ENCODE results near the gene GGT5.
"Not testable (repeated sequence)": the region's sequence is repeated elsewhere in the genome, so short reads cannot be mapped to it uniquely, and the experiment has no call there.

The GGT5 gene, protein sequence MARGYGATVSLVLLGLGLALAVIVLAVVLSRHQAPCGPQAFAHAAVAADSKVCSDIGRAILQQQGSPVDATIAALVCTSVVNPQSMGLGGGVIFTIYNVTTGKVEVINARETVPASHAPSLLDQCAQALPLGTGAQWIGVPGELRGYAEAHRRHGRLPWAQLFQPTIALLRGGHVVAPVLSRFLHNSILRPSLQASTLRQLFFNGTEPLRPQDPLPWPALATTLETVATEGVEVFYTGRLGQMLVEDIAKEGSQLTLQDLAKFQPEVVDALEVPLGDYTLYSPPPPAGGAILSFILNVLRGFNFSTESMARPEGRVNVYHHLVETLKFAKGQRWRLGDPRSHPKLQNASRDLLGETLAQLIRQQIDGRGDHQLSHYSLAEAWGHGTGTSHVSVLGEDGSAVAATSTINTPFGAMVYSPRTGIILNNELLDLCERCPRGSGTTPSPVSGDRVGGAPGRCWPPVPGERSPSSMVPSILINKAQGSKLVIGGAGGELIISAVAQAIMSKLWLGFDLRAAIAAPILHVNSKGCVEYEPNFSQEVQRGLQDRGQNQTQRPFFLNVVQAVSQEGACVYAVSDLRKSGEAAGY

DNA sequence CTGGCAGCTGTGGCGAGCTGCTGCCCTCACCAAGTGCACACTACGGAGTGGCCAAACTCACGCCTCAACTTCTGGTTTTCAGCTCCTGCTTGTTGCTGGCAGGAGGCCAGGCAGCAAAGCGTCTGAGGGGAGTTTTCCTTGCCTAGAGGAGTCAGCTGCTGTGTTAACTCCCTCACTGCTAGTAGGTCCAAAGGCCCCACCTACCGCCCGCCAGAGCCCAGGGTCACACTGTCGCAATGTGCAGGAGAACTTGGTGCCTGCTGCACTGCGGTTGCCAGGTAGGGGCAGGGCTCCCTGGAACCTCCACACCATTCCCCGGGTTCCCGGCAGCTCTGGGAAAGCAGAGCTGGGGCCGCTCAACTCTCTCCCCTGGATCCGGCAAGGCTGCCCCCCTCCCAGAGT, at the start of gene GGT5:
TSS of gene GGT5 (minus strand) at position 53 of the 402 bp plus-strand sequence. CDS start 357 bp downstream, outside the sequence.
- DNase-seq, result not testable (repeated sequence)

DNA sequence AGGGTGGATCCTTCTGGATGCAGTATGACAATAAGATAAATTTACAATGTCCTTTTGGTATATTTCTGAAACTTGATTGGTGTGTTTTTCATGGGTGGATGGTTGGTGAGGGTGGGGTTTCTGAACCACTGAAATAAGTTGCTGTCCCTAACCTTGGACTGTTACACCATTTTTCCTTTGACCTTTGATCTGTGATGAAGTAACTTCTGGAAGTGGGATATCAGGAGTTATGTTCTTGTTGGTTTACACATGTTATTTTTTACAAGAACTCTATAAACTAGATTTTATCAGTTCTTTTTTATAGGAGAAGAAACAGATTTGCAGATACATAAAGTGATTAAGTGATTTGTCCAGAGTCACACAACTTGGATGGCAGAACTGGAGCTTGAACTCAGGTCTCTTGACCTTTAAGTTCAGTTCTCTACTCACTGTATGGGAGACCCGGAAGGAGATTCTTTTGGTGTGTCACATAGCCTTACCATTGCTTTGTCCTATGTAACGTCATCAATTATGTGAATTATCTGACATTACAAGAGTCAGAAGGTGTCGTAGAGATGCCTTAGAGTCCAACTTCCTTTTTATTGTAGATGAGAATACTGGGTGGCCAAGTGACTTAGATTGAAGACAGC, 47.4 kb upstream of the GGT5 start:
- not testable (repeated sequence) for DNase-seq

DNA sequence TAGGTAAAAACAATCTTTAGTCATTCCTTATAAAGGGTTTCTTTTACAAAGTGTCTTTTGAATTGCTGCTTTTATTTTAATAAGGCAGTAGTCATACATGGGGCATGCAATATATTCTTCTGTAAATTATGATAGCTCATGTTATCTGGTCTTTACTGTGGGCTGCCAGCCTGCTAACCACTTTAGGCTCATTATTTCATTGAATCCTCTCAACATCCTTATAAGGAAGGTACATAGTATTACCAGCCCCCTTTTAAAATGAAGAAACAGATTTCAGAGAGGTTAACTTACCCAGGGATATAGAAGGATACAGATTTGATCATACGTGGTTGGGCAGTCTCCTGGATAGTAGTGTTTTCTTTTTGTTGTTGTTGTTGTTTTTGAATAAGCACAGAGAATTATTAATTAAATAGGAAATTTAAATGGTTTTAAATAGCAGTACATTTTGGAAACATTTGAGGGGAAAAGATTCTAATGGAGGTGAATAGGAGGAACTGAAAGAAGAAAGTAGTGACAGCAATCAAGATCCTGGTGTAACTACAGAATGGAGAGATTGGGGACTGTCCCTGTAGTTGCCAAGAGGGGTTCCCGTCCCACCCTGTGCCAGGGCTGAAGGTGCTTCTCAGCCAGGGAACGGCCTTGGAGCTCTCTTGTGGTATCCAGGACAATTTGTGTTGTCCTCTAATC, 46.8 kb upstream of the GGT5 start:
- DNase-seq, result no peak

DNA sequence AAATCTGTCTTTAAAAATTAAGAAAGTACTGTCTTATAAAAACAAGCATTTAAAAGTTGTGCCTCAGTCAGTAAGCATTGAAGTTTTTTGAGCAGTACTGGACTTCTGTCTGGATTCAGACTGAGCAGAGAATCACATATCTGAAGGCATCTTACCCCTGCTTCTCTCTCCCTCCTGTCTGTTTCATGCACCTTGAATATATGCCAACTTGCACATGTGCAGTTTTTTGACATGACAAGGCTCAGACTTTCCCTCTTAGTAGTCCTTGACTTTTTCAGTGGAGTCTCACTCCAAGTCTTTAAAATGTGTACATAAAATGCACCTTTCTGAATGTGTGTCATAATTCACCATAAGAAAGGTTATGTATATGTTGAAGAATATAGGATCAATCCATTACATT, 45.6 kb upstream of the GGT5 start:
- DNase-seq, result no peak

DNA sequence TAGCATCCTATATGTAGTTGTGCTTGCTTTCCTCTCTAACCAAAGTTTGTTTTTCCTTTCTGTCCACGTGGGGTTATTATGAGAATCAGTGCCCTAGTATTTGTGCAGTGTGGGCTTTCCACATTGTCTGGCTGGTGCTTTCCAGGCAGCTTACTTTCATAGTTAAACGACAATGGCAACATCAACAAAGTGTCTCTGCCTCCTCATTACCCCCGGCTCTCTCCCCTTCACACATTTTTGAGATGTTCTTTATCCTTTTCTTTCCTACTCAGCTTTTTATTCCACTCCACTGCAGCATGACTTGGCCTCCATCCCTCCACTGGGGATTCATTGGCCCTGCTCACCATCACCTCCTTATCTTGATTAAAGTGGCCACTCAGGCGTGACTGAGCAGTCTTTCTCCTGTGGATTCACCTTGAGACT, 44.9 kb upstream of the GGT5 start:
- no peak for DNase-seq

DNA sequence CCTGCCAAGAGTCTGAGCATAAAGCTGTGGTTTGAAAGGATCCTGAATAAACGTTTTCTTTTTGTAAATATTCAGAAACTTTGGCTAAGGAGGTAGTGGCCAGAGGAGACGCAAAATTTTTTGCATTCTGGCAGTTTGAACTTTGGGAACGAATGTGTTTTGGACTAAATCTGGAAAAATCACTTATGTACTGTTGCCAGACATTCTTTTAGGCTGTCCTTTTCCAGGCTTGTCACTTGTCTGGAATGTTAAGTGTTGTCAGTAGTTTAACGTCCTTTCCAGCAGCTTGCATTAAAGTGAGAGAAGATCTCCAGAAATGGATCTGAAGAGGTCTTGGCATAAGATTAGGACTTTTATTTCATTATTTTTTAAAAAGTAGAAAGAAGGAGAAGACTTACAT, 44.2 kb upstream of the GGT5 start:
- DNase-seq, result no peak

DNA sequence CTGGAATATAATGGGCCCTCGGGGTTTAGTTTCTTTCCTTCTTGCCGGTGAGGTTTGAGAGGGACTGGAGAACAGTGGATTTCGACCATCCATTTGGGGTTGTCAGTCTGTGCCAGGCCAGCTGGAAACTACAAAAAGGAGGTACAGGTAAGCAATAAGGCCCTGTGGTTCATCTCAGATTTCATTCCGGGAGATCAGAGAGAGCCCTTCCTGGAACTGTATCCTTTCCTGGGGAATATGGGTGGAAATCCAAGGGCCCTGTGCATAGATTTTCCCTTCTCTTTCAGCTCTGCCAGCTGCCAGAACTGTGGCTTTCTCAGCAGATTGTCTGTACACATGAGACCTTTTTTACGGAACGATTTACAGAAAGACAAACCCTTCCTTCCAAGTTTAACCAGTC, 42.9 kb upstream of the GGT5 start:
- DNase-seq, result not testable (repeated sequence)

DNA sequence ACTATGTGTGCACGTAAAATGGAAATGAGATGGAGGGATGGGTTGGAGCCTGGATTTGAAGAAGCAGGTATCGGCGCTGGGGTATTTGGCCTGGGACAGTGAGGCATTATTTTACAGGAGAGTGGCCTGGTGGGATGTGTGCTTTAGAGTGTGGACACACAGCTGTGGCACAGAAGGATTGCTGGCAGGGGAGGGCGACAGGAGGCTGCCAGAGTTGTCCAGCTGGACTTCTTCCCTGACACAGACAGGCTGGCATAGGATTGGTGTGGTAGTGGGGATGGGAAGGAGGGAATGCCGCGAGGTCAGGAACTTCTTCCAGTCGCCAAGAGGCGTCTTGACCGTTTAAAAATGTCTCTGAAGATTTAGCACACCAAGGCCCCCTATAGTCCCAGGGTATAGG, 42.3 kb upstream of the GGT5 start:
- not testable (repeated sequence) for DNase-seq

DNA sequence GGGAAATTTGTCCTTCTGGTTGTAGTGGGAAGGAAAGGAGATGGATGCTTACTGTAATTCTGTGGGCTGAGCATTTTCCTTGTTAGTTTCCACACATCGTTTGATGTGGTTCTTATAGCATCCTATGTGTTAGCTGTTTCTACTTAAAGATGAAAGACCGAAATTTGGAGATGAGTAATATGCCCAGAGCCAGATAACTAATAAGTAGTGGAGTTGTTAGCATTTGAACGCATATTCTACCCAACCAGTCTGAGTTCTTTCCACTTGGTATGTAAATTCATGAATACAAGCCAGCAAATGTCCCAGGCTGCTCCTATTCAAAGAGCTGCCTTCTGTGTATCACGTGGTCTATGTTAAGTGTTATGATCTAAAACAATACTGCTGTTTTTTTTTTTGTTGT, 40.4 kb upstream of the GGT5 start:
- no peak for DNase-seq

DNA sequence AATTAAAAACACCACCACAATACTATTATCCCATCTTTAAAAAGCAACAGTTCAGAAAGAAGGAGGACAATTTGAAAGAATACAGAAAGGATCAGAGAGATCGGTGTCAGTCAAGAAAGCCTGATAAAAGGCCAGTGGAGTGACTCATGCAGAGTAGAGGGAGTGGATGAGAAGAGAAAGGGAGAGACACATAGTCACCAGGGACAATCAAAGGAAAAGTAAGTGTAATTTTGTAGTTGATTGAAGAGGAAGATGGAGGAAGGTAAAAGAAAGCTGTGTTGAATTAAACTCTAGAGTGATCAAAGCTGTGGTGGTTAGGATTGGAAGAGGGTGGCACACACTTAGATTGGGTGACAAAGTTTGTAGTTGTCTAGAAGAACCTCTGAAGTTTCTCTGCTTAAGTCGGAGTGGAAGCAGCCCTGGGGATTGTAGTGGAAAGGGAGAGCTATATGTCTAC, 39.9 kb upstream of the GGT5 start:
- no peak for DNase-seq

DNA sequence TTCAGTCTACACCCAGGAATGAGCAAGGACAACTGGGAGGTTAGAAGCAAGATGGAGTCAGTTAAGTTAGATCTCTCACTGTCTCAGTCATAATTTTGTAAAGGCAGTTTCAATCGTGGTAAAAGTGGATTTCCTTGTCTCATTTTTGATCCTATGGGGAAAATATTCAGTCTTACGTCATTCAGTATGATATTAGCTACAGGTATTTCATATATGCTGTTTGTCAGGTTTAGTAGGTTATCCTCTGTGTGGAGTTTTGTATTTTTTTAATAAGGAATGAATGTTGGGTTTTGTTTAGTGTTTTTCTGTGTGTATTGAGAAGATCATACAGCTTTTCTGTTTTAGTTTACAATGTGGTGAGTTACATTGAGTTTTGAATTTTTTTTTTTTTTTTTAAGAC, 37.5 kb upstream of the GGT5 start:
- no peak for DNase-seq

DNA sequence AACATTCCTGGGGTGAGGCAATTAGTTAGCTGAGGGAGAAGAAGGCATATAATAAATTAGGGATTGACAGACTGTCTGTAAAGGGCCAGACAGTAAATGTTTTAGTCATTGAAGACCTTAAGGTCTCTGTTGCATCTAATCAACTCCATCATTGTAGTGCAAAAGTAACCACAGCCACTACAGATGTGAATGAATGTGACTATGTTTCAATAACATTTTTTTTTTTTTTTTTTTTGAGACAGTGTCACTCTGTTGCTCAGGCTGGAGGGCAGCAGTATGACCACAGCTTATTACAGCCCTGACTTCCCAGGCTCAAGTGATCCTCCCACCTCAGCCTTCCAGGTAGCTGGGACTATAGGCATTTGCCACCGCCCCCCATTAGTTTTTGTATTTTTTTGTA, 35.5 kb upstream of the GGT5 start:
- not testable (repeated sequence) for DNase-seq

DNA sequence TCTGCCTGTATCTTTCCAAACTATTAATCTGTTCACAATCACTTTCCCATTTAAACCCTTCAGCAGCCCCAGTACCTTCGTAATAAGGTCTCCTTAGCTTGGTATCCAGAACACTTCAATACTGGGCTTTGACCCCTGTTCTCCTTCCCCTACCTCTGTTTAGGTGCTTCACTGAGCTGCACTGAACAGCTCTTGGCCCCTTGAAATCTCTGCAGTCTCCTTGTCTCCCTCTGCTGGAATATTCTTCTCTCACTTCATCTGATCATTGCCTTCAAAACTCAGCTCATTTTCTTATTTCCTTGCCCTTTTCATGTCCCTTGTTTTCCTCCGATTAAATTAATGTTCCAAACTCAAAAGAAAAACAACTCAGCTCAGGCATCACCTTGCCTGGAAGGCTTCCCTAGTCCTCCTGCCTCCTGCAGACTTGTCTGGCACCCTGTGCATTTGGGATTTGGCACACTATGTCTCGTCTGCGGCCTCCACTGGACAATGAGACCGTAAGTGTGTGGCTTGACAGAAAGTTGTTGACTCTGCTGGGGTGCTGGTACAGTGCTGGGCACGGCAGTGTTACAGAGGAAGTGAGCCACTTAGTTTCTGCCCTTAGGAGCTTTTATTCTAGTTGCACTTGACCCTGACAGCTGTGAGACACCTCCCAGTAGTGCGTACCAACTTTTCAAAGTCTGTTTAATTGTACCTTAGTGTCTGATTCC, 30.0 kb upstream of the GGT5 start:
- not testable (repeated sequence) for DNase-seq

DNA sequence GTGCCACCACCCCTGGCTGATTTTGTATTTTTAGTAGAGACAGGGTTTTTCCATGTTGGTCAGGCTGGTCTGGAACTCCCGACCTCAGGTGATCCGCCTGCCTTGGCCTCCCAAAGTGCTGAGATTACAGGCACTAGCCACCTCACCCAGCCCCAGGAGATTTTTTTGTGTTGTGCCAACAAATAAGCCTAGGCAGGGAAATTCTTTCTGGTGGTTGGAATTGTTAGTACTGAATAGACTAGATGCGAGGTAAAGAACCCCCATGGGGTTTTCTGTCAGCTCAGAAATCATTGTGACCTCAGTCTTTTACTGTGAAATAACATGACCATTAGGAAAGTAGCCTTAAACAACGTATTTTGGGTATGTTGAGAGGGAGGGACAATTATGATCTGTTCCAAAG, 29.0 kb upstream of the GGT5 start:
- DNase-seq, result not testable (repeated sequence)

DNA sequence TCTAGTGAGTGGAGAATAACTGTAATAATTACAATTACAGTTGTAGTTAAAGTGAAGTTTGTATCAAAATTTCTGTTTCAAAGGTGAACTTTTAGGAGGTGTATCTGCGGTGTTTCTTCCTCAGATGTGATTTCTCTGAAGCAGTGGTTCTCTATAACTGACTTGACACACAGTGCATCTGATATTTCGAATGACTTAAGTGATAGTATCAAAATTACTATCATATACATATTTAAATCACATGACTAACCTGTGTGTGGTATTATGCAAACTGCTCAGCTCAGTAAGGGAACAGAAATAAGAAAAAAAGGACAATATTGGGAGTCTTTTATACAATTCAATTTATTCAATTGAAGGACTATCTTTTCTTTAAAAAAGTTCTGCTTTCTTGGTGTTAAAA, 28.1 kb upstream of the GGT5 start:
- DNase-seq, result not testable (repeated sequence)

DNA sequence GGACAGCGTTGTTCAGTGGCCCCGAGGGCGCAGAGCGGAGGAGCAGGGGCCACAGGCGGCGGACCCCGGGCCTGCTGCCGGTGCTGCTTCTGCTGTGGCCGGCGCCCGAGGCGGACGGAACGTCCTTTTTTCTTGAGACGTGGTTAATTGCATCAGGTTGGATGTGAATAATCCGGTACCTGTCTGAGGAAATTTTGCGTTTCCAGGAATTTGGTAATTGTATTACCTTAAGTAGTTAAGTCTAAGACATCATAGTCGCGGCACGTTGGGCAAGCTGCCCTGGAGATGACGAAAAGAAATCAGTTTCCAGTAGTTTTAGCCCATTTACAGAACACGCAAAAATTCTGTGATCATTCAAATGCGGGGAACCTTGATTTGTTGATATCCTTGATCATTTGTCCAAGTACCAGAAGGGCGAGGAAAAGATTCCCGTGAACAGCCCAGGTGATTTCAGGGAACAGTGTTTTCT, 26.5 kb upstream of the GGT5 start:
- DNase-seq, result no peak

DNA sequence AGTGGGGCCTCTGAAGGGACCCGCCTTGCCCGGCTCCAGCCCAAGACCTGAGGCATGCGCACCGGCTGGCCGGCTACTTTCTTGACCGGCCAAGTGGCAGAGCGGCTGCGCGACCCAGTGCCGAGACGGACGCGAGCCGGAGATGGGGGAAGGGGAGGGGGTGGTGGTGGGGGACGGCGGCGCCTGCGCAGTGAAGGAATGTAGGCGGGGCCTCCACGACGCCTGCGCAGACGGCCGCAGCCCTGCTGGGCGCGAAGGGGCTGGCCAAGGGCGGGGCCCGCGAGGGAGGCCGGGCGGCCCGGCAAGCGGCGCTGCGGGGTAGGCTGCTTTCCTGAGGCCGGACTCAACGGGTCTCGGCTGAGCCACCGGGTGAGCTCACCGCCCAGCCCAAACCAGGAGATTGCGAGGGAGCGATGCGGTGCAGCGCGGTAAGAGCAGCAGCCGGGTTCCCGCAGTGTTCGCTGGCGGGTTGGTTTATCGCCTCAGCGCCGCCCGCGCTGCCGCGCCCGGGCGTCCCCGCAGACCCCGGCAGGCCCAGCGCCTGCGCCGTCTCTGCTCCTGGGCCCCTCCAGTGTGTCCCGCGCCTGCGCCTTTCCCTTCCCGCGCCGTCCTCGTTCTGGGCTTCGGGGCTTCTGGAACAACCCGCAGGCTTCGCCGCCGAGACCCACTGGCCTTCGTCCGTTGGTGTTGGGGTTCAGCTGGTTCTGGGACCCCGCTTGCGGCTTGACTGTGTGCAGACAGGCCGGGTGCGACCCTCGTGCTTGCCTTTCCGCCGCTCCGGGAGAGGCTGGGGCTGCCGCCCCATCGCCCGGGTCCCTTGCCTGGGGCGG, 25.9 kb upstream of the GGT5 start, which contains the start of gene SPECC1L:
TSS of gene SPECC1L (plus strand) at position 276 of the 830 bp plus-strand sequence. CDS start 31,401 bp downstream, outside the sequence.
- peak; percentile 91 for DNase-seq

DNA sequence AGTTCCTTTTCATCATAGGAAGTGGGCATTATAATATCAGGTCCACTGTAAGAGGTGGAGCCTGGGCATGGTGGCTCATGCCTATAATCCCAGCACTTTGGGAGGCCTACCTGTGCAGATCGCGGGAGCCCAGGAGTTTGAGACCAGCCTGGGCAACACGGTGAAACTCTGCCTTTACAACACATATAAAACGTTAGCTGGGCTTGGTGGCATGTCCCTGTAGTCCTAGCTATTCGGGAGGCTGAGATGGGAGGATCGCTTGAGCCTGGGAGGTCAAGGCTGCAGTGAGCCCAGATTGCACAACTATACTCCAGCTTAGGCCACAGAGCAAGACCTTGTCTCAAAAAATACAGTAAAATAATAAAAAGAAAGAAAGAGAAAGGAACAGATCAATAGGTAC, 21.6 kb upstream of the GGT5 start:
- not testable (repeated sequence) for DNase-seq

DNA sequence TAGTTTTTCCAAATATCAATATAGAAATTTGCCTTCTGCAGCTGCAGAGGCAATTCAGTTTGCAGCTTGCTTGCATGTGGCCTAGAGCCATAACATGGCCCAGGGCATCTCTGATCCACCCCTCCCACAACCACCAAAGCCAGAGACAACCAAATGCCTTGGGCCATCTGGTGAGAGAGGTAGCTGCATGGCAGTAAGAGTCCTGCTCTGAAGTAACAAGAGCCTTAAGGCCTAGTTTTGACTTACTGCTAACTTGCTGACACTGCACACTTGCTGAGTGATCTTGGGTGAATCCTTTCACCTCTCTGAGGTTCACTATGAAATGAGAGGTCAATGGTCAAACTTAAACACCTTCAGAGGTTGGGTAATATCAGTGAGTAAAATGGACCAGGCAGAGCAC, 20.9 kb upstream of the GGT5 start:
- DNase-seq, result no peak

DNA sequence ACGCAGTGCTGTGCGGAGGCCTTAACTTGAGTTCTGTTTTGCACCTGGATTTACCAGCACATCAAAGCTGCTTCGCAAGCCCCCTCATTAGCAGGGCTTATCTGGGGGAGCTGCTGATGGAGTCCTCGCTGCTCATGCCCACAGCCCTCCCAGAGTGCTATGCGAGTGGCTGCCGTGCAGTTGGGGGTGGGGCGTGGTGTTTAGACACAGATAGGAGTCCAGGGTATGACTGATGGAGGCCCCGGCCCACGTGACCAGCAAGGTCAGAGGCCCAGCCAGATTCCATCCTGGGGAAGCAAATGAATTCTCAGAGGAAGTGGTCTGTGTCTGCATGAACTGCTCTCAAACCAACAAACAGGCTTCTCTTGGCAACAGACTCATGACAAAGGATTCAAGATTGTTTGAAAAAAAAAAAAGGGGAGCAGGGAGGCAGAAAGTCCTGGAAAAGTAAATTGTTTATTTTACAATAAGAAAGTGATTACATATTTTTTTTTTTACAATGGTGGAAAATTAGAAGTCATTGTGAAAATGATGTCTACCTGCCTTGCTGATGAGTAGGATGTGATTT, 19.5 kb upstream of the GGT5 start:
- not testable (repeated sequence) for DNase-seq

DNA sequence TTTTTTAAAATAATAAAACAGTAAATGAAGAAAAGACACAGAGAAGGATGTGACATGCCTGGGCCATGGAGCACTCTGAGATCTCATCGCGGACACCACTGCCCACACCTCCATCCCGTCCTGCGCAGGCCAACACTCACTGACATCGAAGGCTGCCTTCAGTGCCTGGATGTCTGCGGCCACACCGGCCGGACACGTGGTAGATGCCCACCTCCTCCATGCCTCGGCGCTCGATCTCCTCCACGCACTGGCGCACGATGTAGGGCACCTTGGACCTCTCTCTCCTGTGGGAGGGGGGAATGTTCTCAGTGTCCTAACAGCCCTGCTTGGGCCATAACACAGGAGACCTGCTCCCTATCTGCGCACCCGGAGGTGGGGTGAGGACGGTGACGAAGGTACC, 18.6 kb upstream of the GGT5 start:
- not testable (repeated sequence) for DNase-seq

All from NCI-H774 (cell line).